Left ventricle myocardium inferior (tissue), 1 donor: ENCODE results near the gene SSBP3. TPM values are rescaled to one million over a fixed set of nuclear protein-coding genes. Genes with fewer than 3 reads are reported as not detected.
A peak's percentile ranks its signal among the peaks of the same experiment; 100 is the strongest.

Experiments used
- DNase-seq: peaks from one replicate; pipeline ENCODE4 v3.0.0-alpha.2; 2020
- H3K27ac ChIP-seq: fragments of 200-600 bp; replicated peaks from 2 replicates; pipeline ENCODE4 v1.8.0; 2021
- H3K27me3 ChIP-seq: fragments of 200-600 bp; 2 replicates; pipeline ENCODE4 v1.8.0; 2021; ENCODE audit warnings: low read depth
- H3K36me3 ChIP-seq: fragments of 200-600 bp; 2 replicates; pipeline ENCODE4 v1.8.0; 2021
- H3K4me1 ChIP-seq: fragments of 200-600 bp; 2 replicates; pipeline ENCODE4 v1.8.0; 2021
- H3K4me3 ChIP-seq: fragments of 200-600 bp; 2 replicates; pipeline ENCODE4 v1.8.0; 2021; ENCODE audit warnings: mild to moderate bottlenecking, moderate library complexity
- H3K9me3 ChIP-seq: fragments of 200-600 bp; replicated peaks from 2 replicates; pipeline ENCODE4 v1.8.0; 2021
- intact Hi-C: fragments of 100-400 bp; cut with micrococcal nuclease; formaldehyde crosslinking; loops from one replicate; pipeline ENCODE4 v1.11.0; 2022
- total RNA-seq: library from RNA; stranded (reverse); fragmentation: NEBNext Ultra II Directional; extraction: Animal tissue kit (Norgen Biotek cat#: 25700); gene quantifications from one replicate; pipeline ENCODE4 v1.2.1, GENCODE V29; 2021
- TF ChIP-seq, protein P1 (sequence below): fragments of 200-600 bp; IDR thresholded peaks from 2 replicates; pipeline ENCODE4 v1.8.0; 2021; ENCODE audit warnings: antibody characterized with exemption, mild to moderate bottlenecking, borderline replicate concordance
- donor health status: DM: no; HTN: yes; CAD: no; lungs with severe emphysema.

SSBP3 gene
- total RNA-seq, 1 donor from 2014 or later: 57.7 TPM

DNA sequence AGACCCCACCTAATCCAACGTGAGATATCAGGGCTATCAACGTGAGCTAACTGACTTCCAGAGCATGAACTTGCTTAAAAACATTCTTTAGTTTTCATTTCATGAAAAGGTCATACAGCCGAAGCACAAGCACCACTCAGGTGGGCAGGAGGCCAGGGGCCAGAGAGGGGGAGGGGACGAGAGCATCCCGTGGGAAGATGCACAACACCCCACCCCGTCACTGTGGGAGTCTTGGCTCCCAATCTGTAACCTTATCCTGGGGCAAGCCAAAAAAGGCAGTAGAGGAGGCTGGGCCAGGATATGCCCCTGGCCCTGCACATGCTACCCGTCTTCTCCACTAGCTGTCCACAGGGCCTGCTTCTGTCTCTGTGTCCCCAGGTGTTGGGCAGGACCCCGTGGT lies 31.4 kb downstream of the SSBP3 start:
- intact Hi-C loops: no loop called here
- DNase-seq: no peak
- Histone ChIP-seq H3K27ac (peak overlapping the region; percentile 76), H3K4me3 (no peak overlapping the region), H3K4me1 (peaks cover 100% of the 10 kb centered on the region), H3K9me3 (no peaks in the 10 kb centered on the region), H3K27me3 (no peaks in the 10 kb centered on the region), H3K36me3 (no peaks in the 10 kb centered on the region)
- TF ChIP-seq, protein P1, sequence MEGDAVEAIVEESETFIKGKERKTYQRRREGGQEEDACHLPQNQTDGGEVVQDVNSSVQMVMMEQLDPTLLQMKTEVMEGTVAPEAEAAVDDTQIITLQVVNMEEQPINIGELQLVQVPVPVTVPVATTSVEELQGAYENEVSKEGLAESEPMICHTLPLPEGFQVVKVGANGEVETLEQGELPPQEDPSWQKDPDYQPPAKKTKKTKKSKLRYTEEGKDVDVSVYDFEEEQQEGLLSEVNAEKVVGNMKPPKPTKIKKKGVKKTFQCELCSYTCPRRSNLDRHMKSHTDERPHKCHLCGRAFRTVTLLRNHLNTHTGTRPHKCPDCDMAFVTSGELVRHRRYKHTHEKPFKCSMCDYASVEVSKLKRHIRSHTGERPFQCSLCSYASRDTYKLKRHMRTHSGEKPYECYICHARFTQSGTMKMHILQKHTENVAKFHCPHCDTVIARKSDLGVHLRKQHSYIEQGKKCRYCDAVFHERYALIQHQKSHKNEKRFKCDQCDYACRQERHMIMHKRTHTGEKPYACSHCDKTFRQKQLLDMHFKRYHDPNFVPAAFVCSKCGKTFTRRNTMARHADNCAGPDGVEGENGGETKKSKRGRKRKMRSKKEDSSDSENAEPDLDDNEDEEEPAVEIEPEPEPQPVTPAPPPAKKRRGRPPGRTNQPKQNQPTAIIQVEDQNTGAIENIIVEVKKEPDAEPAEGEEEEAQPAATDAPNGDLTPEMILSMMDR: no peak

DNA sequence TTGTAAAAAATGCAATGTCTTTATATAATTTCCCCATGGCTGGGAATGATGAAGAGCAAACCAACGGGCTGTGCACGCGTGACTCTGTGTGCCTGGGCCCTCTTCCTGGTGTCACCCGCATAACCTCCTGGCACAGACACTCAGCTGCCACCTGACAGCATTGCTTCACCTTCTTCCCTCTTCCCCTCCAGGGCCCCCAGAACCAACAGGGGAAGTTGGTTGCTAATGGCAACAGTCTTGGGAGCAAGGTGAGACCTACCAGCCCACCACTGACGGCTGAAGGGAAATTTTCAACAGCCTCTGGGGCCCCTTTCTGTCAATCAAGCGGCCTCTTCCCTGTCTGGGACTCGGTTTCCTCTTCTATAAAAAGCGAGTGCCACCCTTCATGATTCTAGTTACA lies 33.2 kb downstream of the SSBP3 start:
- TF ChIP-seq, protein P1: no peak
- Histone ChIP-seq H3K36me3 (no peaks in the 10 kb centered on the region), H3K27me3 (no peaks in the 10 kb centered on the region), H3K4me1 (peaks cover 84% of the 10 kb centered on the region), H3K27ac (no peak overlapping the region), H3K4me3 (no peak overlapping the region), H3K9me3 (no peaks in the 10 kb centered on the region)
- DNase-seq: no peak
- intact Hi-C loops: no loop called here

DNA sequence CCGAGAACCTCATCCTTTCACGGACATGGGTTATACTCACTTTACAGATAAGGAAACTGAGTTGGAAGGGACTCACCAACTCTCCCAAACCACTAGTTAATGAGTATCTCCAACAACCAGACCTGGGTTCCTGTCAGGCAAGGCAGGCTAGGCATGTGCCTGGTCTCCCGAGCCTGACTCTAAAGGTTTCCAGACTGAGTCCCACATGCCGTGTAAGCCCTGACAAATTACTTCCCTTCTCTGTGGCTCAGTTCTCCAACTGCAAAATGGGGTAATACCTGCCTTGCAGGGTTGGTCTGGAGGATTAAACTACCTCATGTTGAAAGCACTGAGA lies 34.3 kb downstream of the SSBP3 start:
- intact Hi-C loops: no loop called here
- no peaks in the 10 kb centered on the region for H3K9me3 ChIP-seq
- no peak overlapping the region for H3K4me3 ChIP-seq
- no peaks in the 10 kb centered on the region for H3K36me3 ChIP-seq
- H3K27me3 ChIP-seq: no peaks in the 10 kb centered on the region
- TF ChIP-seq, protein P1: no peak
- peak overlapping the region; percentile 54 for H3K27ac ChIP-seq
- H3K4me1 ChIP-seq: peaks cover 84% of the 10 kb centered on the region
- no peak for DNase-seq

DNA sequence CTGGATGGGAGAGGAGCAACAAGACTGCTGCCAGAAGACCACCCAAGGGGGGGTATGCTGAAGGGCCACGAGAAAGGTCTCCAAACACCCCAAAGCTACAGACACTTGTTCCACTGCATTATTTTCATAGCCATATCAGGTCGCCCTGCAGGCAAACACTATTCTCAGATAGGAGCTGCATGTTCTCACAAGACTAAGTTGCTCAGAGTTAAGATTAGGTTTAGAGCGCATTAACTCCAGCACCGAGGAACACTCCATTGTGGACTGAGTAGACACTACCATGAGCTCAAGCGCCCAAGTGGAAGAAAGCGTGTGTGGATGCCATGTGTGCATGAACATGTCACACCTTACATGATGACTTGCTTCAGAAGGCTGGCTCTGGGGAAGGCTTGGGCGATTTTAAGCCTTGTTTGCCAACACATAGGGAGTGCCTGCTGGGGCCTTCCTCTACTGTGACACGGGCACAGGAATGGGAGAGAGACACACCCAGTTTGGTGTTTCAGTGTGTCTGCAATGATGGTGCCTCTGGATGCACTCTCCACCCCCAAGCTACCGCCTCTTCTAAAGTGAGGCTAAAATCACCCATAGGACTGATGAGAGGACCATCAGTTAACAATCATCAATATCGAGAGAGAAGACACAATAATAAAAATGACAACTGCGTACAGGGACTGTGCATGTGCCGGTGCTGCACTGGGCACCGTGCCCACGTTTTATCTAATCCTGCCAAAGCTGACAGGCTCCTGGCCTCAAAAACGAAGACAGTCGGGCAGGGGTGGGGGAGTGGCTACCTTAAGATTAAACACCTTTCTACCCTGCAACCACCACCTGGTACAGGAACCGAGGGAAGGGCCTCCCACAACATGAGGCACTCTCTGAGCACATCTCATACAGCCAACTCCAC lies 34.9 kb downstream of the SSBP3 start:
- Histone ChIP-seq H3K4me1 (peaks cover 84% of the 10 kb centered on the region), H3K27ac (peak overlapping the region; percentile 54), H3K9me3 (no peaks in the 10 kb centered on the region), H3K27me3 (no peaks in the 10 kb centered on the region), H3K4me3 (no peak overlapping the region), H3K36me3 (no peaks in the 10 kb centered on the region)
- TF ChIP-seq, protein P1: no peak
- intact Hi-C loops: no loop called here
- DNase-seq: no peak

DNA sequence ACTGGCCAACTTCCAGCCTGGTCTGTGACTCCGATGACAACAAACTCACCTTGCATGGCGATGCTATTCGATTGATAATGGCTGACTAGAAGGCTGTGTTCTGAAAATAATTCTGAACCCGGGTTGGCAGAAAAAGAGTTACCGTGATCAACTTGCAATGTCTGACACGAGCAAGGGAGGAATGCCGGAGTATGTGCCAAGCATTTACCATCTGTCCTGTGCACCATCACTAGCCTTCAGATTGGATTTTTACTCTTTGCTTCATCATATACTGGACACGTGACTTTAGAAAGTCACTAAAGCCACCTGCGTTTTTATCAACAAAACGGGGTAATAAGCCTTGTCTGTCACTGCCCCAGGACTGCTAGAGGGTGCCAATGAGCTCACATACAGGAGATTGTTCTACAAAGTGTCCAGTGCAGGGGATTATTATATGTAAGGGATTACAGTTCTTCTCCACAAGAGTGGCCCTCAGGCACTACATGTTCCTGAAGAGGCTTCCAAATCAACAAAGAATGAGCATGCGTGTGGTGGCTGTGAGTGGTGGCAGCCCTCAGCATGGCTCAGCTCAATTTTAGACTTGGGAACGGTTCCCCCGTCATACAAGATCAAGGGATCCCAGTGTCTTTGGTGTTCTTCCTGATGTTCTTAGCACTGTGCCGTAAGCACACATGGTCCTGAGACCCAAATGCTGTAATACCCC lies 35.8 kb downstream of the SSBP3 start:
- intact Hi-C loops: no loop called here
- no peak overlapping the region for H3K4me3 ChIP-seq
- peak overlapping the region; percentile 54 for H3K27ac ChIP-seq
- H3K9me3 ChIP-seq: no peaks in the 10 kb centered on the region
- peaks cover 84% of the 10 kb centered on the region for H3K4me1 ChIP-seq
- DNase-seq: no peak
- H3K36me3 ChIP-seq: no peaks in the 10 kb centered on the region
- TF ChIP-seq, protein P1: no peak
- no peaks in the 10 kb centered on the region for H3K27me3 ChIP-seq
